Amygdala (tissue), 56 donors: ENCODE results near the gene PDE4D.
"Not testable (repeated sequence)": the region's sequence is repeated elsewhere in the genome, so short reads cannot be mapped to it uniquely, and the experiment has no call there.

ENCODE experiments used
- DNase-seq, 56 donors: peaks; one replicate each; lab custom pipeline; 2025; lab: John Stamatoyannopoulos, UW

The PDE4D gene

DNA sequence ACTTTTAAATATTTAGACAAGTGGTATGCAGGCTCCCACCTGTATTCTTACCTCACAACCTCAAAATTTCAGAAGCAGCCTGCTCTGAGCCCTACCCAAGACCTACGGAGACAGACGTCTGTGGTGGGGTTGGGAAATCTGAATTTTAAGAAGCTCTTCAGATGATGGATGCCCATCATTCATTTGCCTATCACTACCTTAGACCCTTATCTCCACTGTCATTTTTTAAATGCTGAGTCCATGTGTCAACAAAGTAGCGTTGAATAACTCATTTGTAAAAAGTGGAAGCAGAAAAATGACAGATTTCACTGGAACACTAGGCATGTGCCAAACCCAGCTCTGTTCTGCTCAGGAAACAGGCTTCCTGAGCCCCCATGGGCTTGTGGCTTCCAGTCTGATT is 85.7 kb downstream of the PDE4D start:
- no peak for DNase-seq

DNA sequence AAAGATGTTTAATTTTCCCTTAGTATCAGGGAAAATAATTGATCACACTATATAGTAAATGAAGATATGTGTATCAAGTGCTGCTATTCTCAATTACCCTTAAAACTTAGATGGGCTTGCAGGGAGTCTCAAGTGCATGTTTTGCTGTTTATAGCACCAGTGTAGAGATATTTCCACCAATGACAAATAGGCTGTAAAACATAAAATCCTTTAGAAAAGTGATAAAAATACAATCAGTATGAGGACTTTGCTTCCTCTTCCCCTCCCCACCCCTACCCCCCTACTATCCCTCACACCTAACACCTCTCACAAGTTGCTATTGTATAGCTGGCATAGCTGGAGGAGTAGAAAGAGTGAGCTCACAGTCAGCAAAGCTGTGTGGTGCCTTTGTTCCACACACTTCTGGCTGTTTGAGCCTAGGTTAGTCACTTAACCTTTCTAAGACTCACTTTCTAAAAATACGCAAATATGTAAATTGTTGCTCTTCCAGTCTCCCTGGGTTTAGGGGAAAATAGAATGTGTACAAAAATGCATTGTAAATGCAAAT is 93.1 kb downstream of the PDE4D start:
- no peak for DNase-seq

DNA sequence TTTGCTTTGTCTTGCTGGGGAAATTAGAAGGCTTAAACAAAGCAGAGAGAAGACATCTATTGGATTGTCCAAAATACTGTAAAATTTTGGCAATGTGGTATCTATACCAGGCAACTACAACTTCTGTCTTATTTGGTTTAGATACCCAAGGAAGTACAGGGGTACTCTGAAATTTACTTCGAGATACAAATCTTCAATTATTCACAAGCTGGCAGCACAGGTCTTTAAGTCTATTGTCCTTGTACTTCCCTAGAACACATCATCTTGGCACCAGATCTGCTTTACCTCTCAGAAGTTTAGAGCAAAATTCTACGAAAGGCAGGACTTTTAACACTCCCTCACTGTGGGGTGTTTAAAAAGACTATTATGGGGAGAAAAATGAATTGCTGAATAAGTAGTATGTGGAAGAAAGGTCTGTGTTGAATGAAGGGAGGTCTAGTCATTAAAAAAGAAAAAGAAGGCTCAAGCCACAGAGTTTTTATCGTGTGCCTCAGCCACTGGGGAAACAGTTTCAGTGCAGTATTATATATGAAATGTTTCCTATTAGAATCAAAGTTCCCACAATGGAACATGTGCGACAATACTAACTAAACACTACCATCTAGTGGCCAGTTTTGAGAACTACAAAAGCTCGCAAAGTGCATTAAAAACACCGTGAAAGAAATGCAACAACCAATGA is 93.7 kb downstream of the PDE4D start:
- DNase-seq: peak in 5 of 56 donors; percentile 7 to 50 (median 19)

DNA sequence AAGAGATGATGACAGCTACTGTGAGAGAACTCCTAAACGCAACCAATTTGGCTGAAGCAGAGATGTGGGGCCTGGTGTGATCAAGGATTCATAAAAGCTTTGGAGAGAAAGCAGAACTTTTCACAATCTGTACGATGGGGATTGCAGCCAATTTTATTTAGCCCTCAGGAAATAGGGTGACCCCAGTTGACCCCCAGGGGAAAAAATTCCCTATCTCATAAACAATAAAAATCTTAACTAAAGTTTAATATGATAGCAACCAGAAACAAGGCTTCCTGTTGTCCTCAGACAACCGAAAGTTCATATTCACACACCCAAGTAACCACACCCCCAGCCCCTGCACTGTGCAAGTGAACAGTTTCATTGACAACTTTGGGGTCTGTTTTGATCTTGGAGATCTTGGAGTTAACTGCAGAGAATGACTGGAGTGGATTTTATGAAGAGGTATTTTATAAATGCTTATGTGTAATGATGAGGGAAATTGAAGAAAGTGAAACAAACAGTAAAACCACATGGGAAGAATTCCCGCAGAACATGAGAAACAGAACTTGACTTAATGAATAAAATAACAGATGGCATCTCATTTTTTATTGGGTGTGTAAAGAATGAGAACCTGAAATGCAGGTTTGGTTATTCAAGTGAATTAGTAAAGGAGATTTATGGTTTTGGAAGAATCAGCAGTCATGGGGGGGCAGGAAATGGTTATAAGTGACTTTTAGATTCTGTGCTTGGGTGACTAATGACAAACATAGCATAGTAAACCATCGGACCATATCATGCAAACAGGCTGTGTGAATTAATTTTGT is 94.5 kb downstream of the PDE4D start:
- no peak for DNase-seq

DNA sequence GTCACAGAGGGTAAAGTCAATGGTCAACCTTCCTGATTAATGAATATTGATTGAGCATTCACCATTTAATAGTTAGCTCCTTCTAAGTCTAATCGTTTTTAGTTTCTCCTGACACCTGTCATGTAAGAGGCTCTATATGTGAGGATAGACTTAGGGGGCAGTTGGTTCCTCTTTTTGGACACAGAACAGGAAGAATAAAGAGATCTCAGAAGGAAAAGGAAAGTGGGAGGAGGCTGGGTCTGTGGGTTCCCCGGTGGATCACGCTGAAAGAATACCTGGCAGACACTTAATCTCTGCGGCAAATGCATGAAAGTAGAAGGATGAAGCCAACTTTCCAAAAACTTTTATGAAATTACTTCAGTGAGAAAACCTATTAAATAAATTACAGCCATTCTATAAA is 98.4 kb downstream of the PDE4D start:
- DNase-seq: no peak

DNA sequence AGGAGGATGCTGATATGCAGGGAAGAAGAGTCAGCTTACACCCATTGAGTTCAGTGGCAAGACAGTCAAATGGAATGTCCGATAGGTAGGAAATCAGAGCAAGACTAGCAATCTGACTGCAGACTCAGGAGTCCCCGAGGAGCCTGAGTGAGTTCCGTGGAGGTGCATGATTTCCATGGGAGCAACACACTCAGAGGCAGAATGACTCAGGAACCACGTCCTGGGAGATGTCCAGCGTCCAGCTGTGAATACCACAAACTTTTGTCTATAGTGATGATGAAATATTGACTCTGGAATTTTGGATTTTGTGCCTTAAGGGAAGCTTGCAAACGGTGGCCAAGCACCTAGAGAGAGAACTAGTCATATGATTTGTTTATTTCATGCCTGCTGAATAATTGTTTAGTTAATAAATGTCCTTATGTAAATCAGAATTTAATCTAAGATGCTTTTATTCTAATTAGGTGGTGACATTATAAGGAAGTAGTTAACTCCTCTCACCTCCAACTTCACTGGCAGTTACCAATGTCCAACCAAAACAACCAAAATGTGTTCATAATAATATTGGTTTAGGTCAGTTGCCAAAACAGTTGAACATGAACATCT is 100.4 kb downstream of the PDE4D start:
- no peak for DNase-seq

DNA sequence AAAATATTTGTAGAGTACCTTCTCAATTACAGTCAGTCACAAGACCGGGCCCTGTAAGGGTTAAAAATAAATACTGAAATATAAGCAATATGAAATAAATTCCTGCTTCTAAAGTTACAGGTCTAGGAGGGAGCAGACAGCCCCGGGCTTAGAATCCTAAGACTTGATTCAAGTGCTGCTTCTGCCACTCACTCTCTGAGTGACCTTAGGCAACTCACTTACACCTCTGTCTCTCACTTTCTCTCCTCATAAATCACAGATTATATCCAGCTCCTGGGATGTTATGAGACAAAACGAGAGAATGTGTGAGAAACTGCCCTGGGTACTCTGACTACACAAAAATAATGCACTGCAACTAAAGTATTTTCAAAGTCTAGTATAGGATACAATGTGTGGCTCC is 101.9 kb downstream of the PDE4D start:
- DNase-seq: no peak

DNA sequence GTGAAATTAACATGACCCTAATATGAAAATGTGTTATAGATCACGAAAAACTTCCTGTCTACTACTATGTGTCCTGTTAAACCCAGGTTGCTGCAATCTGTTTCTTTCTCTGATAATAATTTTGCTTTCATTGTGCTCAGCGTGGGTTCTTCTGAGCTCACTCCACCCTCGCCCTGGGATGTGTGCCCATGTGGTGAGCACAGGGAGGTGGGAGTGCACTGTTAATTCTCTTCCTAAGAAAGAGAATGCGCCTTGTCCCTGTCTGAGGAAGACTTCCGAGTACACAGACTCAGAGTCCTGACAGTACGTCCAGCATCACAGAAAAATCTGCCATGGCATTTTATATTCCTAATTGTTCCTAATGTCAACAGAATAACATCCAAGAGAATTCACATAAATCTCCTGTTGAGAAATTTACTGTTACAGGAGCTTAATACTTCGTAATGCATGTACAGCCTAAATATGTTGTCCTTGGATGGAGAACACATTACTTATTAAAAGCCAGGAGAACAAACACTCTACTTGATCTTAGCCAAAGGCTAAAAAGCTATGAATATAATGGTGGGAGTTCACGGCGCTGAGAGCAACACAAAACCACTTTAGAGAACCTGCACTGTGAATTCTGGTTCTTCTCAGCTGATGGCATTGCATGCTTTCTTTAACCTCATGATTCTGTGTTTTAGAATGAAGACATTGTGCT is 102.6 kb downstream of the PDE4D start:
- DNase-seq: peak in 9 of 56 donors; percentile 4 to 20 (median 11)

DNA sequence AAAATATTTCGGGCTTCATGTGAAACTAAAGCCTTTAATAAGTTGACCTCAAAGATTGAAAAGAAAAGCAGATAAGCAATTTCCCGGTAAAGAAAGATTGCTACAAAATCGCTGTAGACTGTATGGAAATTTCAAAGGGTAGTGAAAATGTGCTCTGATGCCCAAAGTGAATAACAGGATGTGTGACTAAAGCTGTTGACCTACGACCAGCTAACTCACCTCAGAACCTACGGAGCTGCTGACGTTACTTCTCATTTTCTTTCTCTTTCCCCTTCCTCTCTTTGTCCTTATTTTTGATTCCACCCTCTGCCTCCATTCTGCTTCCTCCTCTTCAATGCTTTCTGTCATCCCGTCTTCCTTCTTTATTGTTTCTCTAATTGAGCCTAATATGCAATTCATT is 103.2 kb downstream of the PDE4D start:
- no peak for DNase-seq

DNA sequence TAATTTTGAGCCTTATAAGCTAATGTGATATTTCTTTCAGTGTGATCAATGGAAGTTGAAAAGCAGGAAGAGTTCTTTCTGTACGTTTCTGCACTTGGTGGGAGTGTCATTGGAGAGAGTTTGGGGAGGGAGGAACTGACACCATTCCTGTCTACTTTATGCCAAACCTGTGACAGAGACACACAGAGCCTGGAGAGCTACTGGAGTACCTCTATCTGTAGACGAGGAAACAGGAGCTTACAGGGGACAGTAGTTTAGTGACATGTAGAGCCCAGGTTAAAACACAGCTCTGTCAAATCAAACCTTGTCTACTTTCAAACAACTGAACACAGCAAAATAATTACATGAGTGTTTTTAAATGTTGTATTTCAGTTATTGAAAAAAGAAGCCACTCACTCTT is 103.6 kb downstream of the PDE4D start:
- DNase-seq: no peak

DNA sequence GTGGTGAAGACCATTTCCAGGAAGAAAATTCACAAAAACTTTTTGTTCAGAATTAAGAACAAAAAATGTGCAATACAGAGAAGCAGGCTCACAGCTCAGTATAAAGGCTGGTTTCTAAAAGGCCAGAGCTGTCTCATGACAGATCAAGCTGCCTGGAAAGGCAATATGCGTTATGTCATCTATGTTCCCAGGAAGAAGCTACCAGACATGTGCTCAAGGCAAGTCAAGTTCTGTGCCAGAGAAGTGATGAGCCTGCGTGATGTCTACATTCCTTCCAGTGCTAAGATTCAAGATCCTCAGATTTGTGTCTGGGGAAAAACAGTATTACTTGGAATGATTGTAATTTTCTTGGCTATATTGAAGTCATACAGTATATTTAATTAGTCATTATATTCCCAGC is 104.3 kb downstream of the PDE4D start:
- DNase-seq: no peak

DNA sequence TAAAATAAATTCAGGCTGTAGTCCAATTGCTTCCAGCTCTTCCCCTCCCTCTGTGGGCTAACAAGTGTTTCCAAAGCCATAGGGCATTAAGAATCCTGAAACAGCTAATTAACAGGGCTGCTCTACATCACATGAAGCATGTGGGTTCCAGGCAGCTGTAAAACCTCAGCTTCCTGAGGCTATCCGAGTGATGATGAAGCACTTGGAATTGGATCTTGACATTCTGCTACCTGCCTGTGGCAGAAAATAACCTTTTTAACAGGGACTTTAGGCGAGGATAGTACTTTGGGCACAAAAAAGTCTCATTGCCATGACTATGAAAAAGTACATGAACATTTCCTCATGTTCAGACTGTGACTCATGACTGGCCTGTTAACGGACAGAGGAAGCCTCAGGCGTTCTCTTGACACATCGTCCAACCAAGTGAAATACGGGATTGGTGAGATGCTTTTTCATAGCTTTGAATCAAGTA is 107.2 kb downstream of the PDE4D start:
- DNase-seq: no peak

DNA sequence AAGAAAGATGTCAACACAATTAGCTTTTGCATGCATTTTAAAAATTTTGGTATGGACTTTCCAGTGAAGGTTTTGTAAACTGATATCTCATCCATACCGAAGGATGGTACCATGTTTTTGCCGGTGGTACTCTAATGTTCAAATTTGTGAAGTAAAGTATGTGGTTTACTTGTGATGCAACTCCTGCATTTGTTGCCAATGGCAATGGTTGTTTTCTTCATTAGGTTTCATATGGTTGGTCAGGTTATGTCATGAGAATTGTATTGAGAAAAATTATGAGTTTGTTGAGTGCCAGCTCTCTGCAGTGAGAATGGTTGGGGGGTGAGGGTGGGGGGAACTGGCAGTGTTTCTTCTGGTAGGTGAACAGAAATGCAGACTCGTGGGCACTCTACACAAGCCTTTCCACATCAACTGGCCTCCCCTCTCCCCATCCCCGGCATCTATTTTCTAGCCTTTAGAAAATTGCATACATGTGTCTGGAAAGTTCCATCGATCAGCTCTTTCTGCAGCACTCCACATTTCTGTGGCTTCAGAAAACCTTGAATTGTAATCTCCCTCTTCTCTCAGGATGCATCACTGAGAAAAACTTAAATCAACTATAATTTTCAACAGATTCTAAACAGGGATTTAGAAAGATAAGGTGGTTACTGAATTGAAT is 107.7 kb downstream of the PDE4D start:
- no peak for DNase-seq

DNA sequence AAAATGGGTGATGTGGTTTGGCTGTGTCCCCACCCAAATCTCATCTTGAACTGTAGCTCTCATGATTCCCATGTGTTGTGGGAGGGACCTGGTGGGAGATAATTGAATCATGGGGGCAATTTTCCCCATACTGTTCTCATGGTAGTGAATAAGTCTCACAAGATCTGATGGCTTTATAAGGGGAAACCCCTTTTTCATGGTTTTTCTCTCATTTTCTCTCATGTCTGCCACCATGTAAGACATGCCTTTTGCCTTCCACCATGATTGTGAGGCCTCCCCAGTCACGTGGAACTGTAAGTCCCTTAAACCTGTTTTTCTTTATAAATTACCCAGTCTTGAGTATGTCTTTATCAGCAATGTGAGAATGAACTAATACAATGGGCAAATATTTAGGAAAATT is 108.8 kb downstream of the PDE4D start:
- DNase-seq: not testable (repeated sequence)

DNA sequence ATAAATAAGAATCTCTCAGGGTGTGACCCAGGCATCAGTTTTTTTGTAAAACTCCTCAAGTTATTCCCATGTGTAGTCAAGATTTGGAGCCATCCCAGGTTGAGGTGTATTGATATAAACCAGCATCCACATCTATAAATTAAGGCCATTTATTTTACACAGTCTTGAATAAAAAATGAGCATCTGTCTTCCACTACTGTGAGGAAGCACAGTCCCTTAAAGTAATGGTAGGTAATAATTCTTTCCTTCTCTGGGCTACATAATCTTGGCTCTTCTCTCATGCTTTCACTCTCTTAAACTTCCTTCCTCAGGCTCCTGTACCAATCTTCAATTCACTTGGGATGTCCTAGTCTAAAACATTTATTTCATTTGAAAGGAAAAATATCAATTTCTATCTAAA is 110.3 kb downstream of the PDE4D start:
- no peak for DNase-seq

DNA sequence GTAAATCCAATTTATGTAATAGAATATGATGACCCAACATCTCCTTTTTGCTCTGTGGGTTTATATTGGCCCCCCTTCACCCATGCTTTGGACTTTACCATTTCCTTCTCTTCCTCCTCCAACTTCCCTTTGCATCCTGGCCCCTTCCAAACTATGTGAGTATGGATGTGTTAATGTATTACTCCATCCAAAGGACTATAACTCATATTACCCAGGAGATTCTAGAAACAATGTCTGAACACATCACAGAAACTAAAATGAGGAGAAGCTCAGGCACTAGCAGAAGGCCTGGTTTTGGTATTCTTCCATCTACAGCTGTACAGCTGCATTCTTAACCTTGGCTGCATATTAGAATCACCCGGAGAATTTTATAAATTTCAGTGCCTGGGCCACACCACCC is 110.7 kb downstream of the PDE4D start:
- DNase-seq: no peak

DNA sequence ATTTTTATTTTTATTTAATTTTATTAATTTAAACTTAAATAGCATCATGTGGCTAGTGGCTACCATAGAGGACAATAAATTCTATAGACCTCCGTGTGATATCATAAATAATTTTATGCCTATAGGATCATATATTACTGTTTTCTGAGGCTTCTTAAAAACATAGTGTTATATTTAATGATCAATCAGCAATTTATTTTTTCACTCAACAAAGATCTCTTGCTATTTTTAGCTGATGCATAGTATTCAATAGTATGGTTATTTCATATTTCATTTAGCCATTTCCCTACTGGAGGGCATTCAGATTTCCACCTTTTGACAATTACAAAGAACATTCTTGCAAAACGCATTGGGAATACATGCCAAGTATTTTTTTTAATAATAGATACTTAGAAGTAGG is 114.1 kb downstream of the PDE4D start:
- DNase-seq: no peak

DNA sequence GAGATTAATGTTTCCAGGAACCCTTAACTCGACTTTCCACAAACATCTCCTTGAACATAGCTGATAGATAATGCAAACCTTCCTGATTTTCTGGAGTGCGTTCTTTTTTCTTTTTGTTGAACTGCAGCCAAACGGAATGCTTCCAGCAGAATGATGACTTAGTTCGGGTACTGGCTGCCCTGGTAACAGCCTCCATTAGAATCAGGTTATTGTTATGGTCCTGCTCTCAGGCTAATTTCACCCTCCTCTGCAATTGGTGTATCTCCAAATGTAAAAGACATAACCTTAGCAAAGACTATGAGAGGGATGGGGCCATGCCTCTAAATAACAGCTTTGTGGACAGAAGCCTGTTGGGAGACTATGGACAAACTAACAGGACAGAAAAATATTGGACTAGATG is 116.5 kb downstream of the PDE4D start:
- DNase-seq: no peak

DNA sequence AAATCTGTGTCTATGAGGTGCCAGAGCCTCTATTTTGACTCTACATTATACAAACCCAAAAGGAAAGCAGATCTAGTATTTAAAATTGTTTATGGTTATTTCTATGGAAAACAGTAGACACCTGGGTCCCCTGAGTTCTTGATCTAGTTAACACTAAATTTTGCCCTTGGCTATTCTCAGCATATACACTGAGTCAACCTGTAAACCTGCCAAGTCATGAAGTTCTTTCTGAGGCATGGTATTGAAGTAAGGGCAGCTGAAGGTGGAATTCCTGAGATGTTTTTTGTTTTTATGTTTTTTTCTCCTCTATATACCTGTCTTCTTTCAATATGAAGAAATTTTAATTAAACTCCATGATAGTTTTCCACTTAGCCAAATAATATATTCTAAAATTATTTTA is 120.2 kb downstream of the PDE4D start:
- no peak for DNase-seq

DNA sequence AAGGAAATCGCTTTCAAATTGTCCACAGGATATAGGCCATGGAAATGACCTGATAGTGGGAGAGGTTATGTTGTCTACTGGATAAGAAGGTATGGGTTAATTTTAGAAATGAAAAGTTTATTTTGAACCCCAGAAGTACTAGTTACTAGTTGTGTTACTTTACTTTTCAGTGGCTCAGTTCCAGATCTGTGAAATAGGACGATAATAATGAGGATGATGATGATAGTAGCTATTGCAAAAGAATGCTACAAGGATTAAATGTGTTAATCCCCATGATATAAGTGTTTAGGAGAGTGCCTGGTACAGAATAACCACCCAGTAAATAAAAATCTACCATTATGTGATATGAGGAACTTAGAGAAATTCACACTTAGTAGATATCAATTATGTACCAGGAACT is 120.8 kb downstream of the PDE4D start:
- DNase-seq: no peak
